GM23338 (cell line): Measurements from ENCODE around the gene LST1. TPM values are rescaled to one million over a fixed set of nuclear protein-coding genes. Genes with fewer than 3 reads are reported as not detected.

Experiments
- ATAC-seq: fragments of 200-7000 bp; cut with Tn5 transposase; 3 replicates; pipeline ENCODE4 v1.9.1; 2020
- DNase-seq: peaks from one replicate; pipeline ENCODE4 v3.0.0-alpha.2; 2015; ENCODE audit warnings: low spot score
- H2AFZ ChIP-seq: fragments of 200-600 bp; sonication (generic); 2 replicates; pipeline ENCODE4 v1.8.0; 2016; ENCODE audit warnings: antibody characterized with exemption, mild to moderate bottlenecking, moderate library complexity
- H3F3A ChIP-seq: fragments of 200-600 bp; sonication (generic); replicated peaks from 2 replicates; pipeline ENCODE4 v1.8.0; 2017; ENCODE audit warnings: antibody characterized with exemption, mixed run types, low read depth
- H3K27ac ChIP-seq: fragments of 200-600 bp; sonication (generic); 2 replicates; pipeline ENCODE4 v1.6.1; 2016; ENCODE audit warnings: low read depth
- H3K27me3 ChIP-seq: fragments of 200-600 bp; sonication (generic); 2 replicates; pipeline ENCODE4 v1.8.0; 2016; ENCODE audit warnings: mild to moderate bottlenecking, mixed run types, moderate library complexity; ENCODE audit not compliant: insufficient read depth
- H3K36me3 ChIP-seq: fragments of 200-600 bp; sonication (generic); 2 replicates; pipeline ENCODE4 v1.8.0; 2016; ENCODE audit warnings: mild to moderate bottlenecking; ENCODE audit not compliant: insufficient read depth
- H3K4me1 ChIP-seq: fragments of 200-600 bp; sonication (generic); 2 replicates; pipeline ENCODE4 v1.8.0; 2016; ENCODE audit warnings: mild to moderate bottlenecking, moderate library complexity; ENCODE audit not compliant: insufficient read depth
- H3K4me2 ChIP-seq: fragments of 200-600 bp; sonication (generic); 2 replicates; pipeline ENCODE4 v1.7.1; 2017; ENCODE audit warnings: mixed run types
- H3K4me3 ChIP-seq: fragments of 200-600 bp; sonication (generic); 2 replicates; pipeline ENCODE4 v1.6.1; 2016; ENCODE audit warnings: mixed run types
- H3K79me2 ChIP-seq: fragments of 200-600 bp; sonication (generic); replicated peaks from 2 replicates; pipeline ENCODE4 v1.8.0; 2017; ENCODE audit warnings: mild to moderate bottlenecking; ENCODE audit not compliant: insufficient read depth
- H3K9me2 ChIP-seq: fragments of 200-600 bp; sonication (generic); 2 replicates; pipeline ENCODE4 v1.8.0; 2017; ENCODE audit not compliant: insufficient read depth
- H4K20me1 ChIP-seq: fragments of 200-600 bp; sonication (generic); replicated peaks from 2 replicates; pipeline ENCODE4 v1.8.0; 2017; ENCODE audit warnings: mild to moderate bottlenecking; ENCODE audit not compliant: insufficient read depth
- H3K27ac Mint-ChIP-seq: 2 replicates; pipeline ENCODE4 v1.8.0; 2020; ENCODE audit warnings: inconsistent platforms, mild to moderate bottlenecking, moderate library complexity, mixed read lengths
- H3K27me3 Mint-ChIP-seq: 3 replicates; pipeline ENCODE4 v1.8.0; 2022; ENCODE audit warnings: low read depth, mild to moderate bottlenecking, moderate library complexity, mixed read lengths, inconsistent platforms; ENCODE audit not compliant: insufficient read depth, poor library complexity
- H3K36me3 Mint-ChIP-seq: 3 replicates; pipeline ENCODE4 v1.8.0; 2021; ENCODE audit warnings: low read depth, mild to moderate bottlenecking, inconsistent platforms, moderate library complexity, mixed read lengths
- H3K4me1 Mint-ChIP-seq: 3 replicates; pipeline ENCODE4 v1.8.0; 2020; ENCODE audit warnings: mild to moderate bottlenecking, inconsistent platforms, mixed read lengths
- H3K4me3 Mint-ChIP-seq: 3 replicates; pipeline ENCODE4 v1.8.0; 2021; ENCODE audit warnings: moderate library complexity, mild to moderate bottlenecking, inconsistent platforms, mixed read lengths
- H3K9me3 Mint-ChIP-seq: 3 replicates; pipeline ENCODE4 v1.8.0; 2020; ENCODE audit warnings: moderate library complexity, mild to moderate bottlenecking, inconsistent platforms, mixed read lengths
- CREB1 ChIP-seq: fragments of 250-450 bp; sonication (Bioruptor Pico); IDR thresholded peaks from 2 replicates; pipeline ENCODE4 v1.5.0; 2020; ENCODE audit warnings: low read depth, mild to moderate bottlenecking, moderate library complexity
- ETS1 ChIP-seq: IDR thresholded peaks from 2 replicates; pipeline ENCODE4 v1.6.1; 2016; ENCODE audit warnings: antibody characterized with exemption
- EZH2 ChIP-seq: fragments of 200-600 bp; sonication (generic); IDR thresholded peaks from one replicate; pipeline ENCODE4 v1.8.0; 2017; ENCODE audit warnings: antibody characterized with exemption, mild to moderate bottlenecking, low read depth; ENCODE audit not compliant: unreplicated experiment
- EZH2phosphoT487 ChIP-seq: fragments of 200-600 bp; sonication (generic); IDR thresholded peaks from one replicate; pipeline ENCODE4 v1.8.1; 2018; ENCODE audit warnings: antibody characterized with exemption; ENCODE audit not compliant: unreplicated experiment
- JUNB ChIP-seq: IDR thresholded peaks from one replicate; pipeline ENCODE4 v1.6.1; 2016; ENCODE audit warnings: antibody characterized with exemption; ENCODE audit not compliant: unreplicated experiment
- NANOG ChIP-seq: IDR thresholded peaks from 2 replicates; pipeline ENCODE4 v1.6.1; 2016; ENCODE audit warnings: antibody characterized with exemption, borderline replicate concordance
- POLR2AphosphoS5 ChIP-seq: IDR thresholded peaks from 2 replicates; pipeline ENCODE4 v1.6.1; 2016; ENCODE audit warnings: antibody characterized with exemption, low read depth
- REST ChIP-seq: IDR thresholded peaks from one replicate; pipeline ENCODE4 v1.6.1; 2018; ENCODE audit warnings: antibody characterized with exemption; ENCODE audit not compliant: unreplicated experiment
- STAT1 ChIP-seq: IDR thresholded peaks from one replicate; pipeline ENCODE4 v1.6.1; 2016; ENCODE audit warnings: antibody characterized with exemption; ENCODE audit not compliant: unreplicated experiment
- ZNF114 ChIP-seq: fragments of 250-450 bp; sonication (Bioruptor Pico); IDR thresholded peaks from 2 replicates; pipeline ENCODE4 v1.5.0; 2020; ENCODE audit warnings: mild to moderate bottlenecking, moderate library complexity
- ZNF331 ChIP-seq: fragments of 250-450 bp; sonication (Bioruptor Pico); IDR thresholded peaks from 2 replicates; pipeline ENCODE4 v1.5.0; 2020; ENCODE audit warnings: low read depth, mild to moderate bottlenecking, moderate library complexity
- ZNF462 ChIP-seq: fragments of 250-450 bp; sonication (Bioruptor Pico); IDR thresholded peaks from 2 replicates; pipeline ENCODE4 v1.5.0; 2020; ENCODE audit warnings: mild to moderate bottlenecking, moderate library complexity
- polyA plus RNA-seq: library from polyadenylated mRNA; unstranded; fragments of >200 nt; fragmentation: Nextera tagmentation; extraction: Ambion mirVana; gene quantifications from 2 replicates; pipeline ENCODE4 v1.2.1, GENCODE V29; 2016
- total RNA-seq: library from RNA; depleted of rRNA; stranded (reverse); fragments of >200 nt; shearing (Covaris generic); gene quantifications from 2 replicates; pipeline ENCODE4 v1.2.3, GENCODE V29; 2014
- TF ChIP-seq, protein P1 (sequence below), 2 experiments: fragments of 200-600 bp in 1 of 2; sonication (generic) in 1 of 2; conservative IDR thresholded peaks; 2 replicates each; pipeline versions ENCODE4 v1.5.1 to v1.6.1; 2016 to 2017; ENCODE audit warnings: antibody characterized with exemption in 2 of 2, low read depth in 2 of 2, mild to moderate bottlenecking in 2 of 2, moderate library complexity in 1 of 2

LST1 gene
- total and polyA plus RNA-seq, 2 experiments from 2014 or later, result 0.37 TPM; not detected in 1

DNA sequence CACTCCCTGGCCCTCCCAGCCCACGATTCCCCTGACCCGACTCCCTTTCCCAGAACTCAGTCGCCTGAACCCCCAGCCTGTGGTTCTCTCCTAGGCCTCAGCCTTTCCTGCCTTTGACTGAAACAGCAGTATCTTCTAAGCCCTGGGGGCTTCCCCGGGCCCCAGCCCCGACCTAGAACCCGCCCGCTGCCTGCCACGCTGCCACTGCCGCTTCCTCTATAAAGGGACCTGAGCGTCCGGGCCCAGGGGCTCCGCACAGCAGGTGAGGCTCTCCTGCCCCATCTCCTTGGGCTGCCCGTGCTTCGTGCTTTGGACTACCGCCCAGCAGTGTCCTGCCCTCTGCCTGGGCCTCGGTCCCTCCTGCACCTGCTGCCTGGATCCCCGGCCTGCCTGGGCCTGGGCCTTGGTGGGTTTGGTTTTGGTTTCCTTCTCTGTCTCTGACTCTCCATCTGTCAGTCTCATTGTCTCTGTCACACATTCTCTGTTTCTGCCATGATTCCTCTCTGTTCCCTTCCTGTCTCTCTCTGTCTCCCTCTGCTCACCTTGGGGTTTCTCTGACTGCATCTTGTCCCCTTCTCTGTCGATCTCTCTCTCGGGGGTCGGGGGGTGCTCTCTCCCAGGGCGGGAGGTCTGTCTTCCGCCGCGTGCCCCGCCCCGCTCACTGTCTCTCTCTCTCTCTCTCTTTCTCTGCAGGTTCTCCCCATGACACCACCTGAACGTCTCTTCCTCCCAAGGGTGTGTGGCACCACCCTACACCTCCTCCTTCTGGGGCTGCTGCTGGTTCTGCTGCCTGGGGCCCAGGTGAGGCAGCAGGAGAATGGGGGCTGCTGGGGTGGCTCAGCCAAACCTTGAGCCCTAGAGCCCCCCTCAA is 13.8 kb upstream of the LST1 start, which contains the start of gene LTA:
Gene LTA (plus strand): TSS at position 249 of the 871 bp plus-strand sequence. CDS start 454 bp downstream, at position 703.
- Histone ChIP-seq H3K4me3 (no peak within 1 kb of the TSS), H4K20me1 (no peaks in the 10 kb centered on the region), H3K9me2 (no peaks in the 10 kb centered on the region), H3K4me2 (no peak within 1 kb of the TSS), H3K4me1 (peaks cover 5% of the 10 kb centered on the region; the same call in 1 of the 2 replicates), H3K36me3 (no peaks in the 10 kb centered on the region), H2AFZ (0 out of 2 replicates have a peak within 1 kb of the TSS, but pooled peaks have one; percentile 7), H3K27ac (no peak within 1 kb of the TSS), H3K27me3 (no peaks in the 10 kb centered on the region), H3F3A (no peaks in the 10 kb centered on the region), H3K79me2 (no peaks in the 10 kb centered on the region)
- no peak within 1 kb of the TSS for H3K27ac Mint-ChIP-seq
- ATAC-seq, result peak; percentile 14; the same call in 1 of the 3 replicates
- H3K9me3 Mint-ChIP-seq, result no peaks in the 10 kb centered on the region; the same call in 2 of the 3 replicates
- peaks cover 17% of the 10 kb centered on the region for H3K4me1 Mint-ChIP-seq
- H3K4me3 Mint-ChIP-seq, result no peak within 1 kb of the TSS; the same call in 2 of the 3 replicates
- peaks cover 21% of the 10 kb centered on the region for H3K27me3 Mint-ChIP-seq
- TF ChIP-seq ETS1, result no peak
- TF ChIP-seq ZNF331, result no peak
- no peak for TF ChIP-seq EZH2
- no peak for TF ChIP-seq EZH2phosphoT487
- TF ChIP-seq, protein P1, sequence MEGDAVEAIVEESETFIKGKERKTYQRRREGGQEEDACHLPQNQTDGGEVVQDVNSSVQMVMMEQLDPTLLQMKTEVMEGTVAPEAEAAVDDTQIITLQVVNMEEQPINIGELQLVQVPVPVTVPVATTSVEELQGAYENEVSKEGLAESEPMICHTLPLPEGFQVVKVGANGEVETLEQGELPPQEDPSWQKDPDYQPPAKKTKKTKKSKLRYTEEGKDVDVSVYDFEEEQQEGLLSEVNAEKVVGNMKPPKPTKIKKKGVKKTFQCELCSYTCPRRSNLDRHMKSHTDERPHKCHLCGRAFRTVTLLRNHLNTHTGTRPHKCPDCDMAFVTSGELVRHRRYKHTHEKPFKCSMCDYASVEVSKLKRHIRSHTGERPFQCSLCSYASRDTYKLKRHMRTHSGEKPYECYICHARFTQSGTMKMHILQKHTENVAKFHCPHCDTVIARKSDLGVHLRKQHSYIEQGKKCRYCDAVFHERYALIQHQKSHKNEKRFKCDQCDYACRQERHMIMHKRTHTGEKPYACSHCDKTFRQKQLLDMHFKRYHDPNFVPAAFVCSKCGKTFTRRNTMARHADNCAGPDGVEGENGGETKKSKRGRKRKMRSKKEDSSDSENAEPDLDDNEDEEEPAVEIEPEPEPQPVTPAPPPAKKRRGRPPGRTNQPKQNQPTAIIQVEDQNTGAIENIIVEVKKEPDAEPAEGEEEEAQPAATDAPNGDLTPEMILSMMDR (conservative IDR thresholded peaks at IDR 0.05; ENCODE audit: low read depth in 2 of 2), result no peak
- TF ChIP-seq REST, result no peak
- TF ChIP-seq JUNB, result no peak
- no peak for TF ChIP-seq NANOG
- TF ChIP-seq ZNF114, result no peak
- TF ChIP-seq ZNF462 (CRISPR knock-in tag), result no peak
- TF ChIP-seq STAT1, result no peak
- no peak for TF ChIP-seq POLR2AphosphoS5
- TF ChIP-seq CREB1, result no peak
- H3K36me3 Mint-ChIP-seq, result no peaks in the 10 kb centered on the region; the same call in 2 of the 3 replicates
- no peak for DNase-seq
